Loucy (cell line): ENCODE measurements around the gene CTRL.

Experiments
- CTCF ChIP-seq: fragments of 200-600 bp; sonication (generic); conservative IDR thresholded peaks from 2 replicates; pipeline ENCODE4 v1.5.1; 2014; ENCODE audit warnings: mild to moderate bottlenecking, antibody characterized with exemption, low read length
- EZH2phosphoT487 ChIP-seq: fragments of 200-600 bp; IDR thresholded peaks from 2 replicates; pipeline ENCODE4 v1.6.1; 2018; ENCODE audit warnings: antibody characterized with exemption, mild to moderate bottlenecking, moderate library complexity, borderline replicate concordance

GRCh38 chr16:67936880-67937605 is 5.4 kb upstream of the CTRL start:
- no peak for TF ChIP-seq EZH2phosphoT487
- TF ChIP-seq CTCF, result no peak
